ENCODE measurements around the gene LMNTD2.

The LMNTD2 gene

DNA sequence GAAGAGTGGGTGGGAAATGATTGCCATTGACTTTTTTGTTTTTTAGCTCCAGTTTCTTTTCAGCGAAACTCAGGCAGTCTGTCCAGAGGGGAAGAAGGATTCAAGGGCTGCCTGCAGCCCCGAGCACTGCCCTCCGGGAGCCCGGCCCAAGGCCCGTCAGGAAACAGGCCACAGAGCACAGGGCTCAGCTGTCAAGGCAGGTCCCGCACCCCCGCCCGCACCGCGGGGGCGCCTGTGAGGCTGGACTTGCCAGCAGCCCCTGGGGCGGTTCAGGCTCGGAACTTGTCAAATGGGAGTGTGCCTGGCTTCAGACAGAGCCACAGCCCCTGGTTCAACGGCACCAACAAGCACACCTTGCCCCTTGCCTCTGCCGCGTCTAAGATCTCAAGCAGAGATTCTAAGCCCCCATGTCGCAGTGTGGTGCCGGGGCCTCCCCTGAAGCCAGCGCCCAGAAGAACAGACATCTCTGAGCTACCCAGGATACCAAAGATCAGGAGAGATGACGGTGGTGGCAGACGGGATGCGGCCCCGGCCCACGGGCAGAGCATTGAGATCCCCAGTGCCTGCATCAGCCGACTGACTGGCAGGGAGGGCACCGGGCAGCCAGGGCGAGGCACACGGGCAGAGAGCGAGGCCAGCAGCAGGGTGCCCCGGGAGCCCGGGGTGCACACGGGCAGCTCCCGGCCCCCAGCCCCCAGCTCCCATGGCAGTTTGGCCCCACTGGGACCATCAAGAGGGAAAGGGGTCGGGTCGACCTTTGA, 46.7 kb upstream of the LMNTD2 start:
- Histone ChIP-seq H2AFZ (no peak overlapping the region), H3K4me3 (ENCODE audit: low read depth, low read length) (no peak overlapping the region), H3K9ac (no peak overlapping the region), H3K9me3 (ENCODE audit: control insufficient read depth, low read length) (no peaks in the 10 kb centered on the region), H3K27ac (no peak overlapping the region), H3K27me3 (ENCODE audit: control insufficient read depth, insufficient read depth, low read length) (no peaks in the 10 kb centered on the region), H3K4me1 (no peaks in the 10 kb centered on the region), H3K4me2 (ENCODE audit: low read length) (no peak overlapping the region), H3K79me2 (no peaks in the 10 kb centered on the region), H3K36me3 (ENCODE audit: control insufficient read depth, insufficient read depth, low read length) (no peaks in the 10 kb centered on the region)
- TF ChIP-seq CTCF (IDR thresholded peaks at IDR 0.05) = no peak

DNA sequence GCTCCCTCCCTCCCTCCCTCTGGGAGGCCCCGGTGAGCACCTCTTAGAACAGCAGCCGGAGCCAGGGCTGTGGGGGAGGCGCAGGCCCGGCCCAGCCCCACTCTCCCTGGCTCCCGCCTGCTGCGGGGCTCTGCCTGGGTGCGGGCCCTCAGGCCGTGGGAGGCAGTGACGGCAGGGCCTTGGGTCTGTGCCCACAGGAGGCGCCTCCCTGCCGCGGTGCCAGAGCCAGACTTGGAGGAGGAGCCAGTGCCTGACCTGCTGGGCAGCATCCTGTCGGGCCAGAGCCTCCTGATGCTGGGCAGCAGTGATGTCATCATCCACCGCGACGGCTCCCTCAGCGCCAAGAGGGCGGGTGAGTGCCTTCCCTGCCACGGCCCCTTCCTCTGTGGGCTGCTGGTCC, 45.7 kb upstream of the LMNTD2 start:
- no peaks in the 10 kb centered on the region for H3K4me1 ChIP-seq
- no peak overlapping the region for H3K9ac ChIP-seq
- H3K27me3 ChIP-seq (ENCODE audit: control insufficient read depth, insufficient read depth, low read length) = no peaks in the 10 kb centered on the region
- no peak overlapping the region for H3K27ac ChIP-seq
- no peaks in the 10 kb centered on the region for H3K79me2 ChIP-seq
- no peak overlapping the region for H3K4me3 ChIP-seq (ENCODE audit: low read depth, low read length)
- no peak for TF ChIP-seq CTCF (IDR thresholded peaks at IDR 0.05)
- H3K9me3 ChIP-seq (ENCODE audit: control insufficient read depth, low read length) = no peaks in the 10 kb centered on the region
- no peaks in the 10 kb centered on the region for H3K36me3 ChIP-seq (ENCODE audit: control insufficient read depth, insufficient read depth, low read length)
- H3K4me2 ChIP-seq (ENCODE audit: low read length) = no peak overlapping the region
- no peak overlapping the region for H2AFZ ChIP-seq

DNA sequence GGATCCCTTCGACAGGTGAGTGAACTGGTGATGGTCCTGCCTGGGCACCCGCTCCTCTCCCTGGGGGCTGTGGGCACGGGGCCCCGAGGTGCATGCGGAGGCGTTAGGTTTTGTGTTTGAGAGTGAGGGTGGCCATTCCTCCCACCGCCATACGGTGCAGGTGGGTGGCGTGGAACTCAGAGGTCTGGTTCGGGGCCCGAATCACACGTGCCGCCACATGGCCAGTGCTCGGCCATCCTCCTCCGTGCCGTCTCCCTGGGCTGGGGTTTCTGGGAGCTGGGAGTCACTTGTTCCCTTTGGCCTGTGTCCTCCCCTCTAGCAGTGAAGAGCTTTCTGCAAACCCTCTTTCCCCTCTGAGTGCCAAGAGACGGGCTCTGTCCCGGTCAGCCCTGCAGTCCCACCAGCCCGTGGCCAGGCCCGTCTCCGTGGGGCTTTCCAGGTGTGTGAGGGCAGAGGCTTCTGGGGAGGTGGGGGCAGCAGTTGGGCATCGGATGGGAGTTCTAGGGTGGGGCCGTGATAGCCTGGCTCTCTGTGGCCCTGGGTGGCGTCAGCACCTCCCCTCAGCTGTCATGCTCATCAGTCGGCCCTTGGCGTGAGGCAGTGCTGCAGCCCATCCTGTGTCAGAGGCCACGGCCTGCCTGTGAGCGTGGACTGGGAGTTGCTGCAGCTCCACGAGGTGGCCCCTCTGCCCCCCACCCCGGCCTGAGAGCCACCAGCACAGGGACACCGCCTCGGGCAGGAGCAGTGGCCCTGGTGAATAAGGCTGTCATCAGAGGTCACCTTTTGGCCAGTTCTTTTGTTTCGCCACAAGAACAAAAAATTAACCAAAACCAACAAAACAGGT, 45.0 kb upstream of the LMNTD2 start:
- no peak overlapping the region for H2AFZ ChIP-seq
- H3K9ac ChIP-seq = no peak overlapping the region
- H3K4me2 ChIP-seq (ENCODE audit: low read length) = no peak overlapping the region
- H3K4me1 ChIP-seq = no peaks in the 10 kb centered on the region
- H3K36me3 ChIP-seq (ENCODE audit: control insufficient read depth, insufficient read depth, low read length) = no peaks in the 10 kb centered on the region
- H3K9me3 ChIP-seq (ENCODE audit: control insufficient read depth, low read length) = no peaks in the 10 kb centered on the region
- no peak for TF ChIP-seq CTCF (IDR thresholded peaks at IDR 0.05)
- no peak overlapping the region for H3K27ac ChIP-seq
- H3K27me3 ChIP-seq (ENCODE audit: control insufficient read depth, insufficient read depth, low read length) = no peaks in the 10 kb centered on the region
- H3K79me2 ChIP-seq = no peaks in the 10 kb centered on the region
- no peak overlapping the region for H3K4me3 ChIP-seq (ENCODE audit: low read depth, low read length)

- no peak overlapping the region for H3K27ac ChIP-seq
Observed at GRCh38 chr11:603154-603553, 42.6 kb upstream of the LMNTD2 start.

More at GRCh38 chr11:603154-603553, 42.6 kb upstream of the LMNTD2 start:
- Histone ChIP-seq H2AFZ (no peak overlapping the region), H3K4me1 (no peaks in the 10 kb centered on the region), H3K9ac (no peak overlapping the region), H3K79me2 (no peaks in the 10 kb centered on the region), H3K4me3 (ENCODE audit: low read depth, low read length) (no peak overlapping the region), H3K27me3 (ENCODE audit: control insufficient read depth, insufficient read depth, low read length) (no peaks in the 10 kb centered on the region), H3K4me2 (ENCODE audit: low read length) (no peak overlapping the region), H3K36me3 (ENCODE audit: control insufficient read depth, insufficient read depth, low read length) (no peaks in the 10 kb centered on the region), H3K9me3 (ENCODE audit: control insufficient read depth, low read length) (no peaks in the 10 kb centered on the region)
- no peak for TF ChIP-seq CTCF (IDR thresholded peaks at IDR 0.05)
